Measurements from ENCODE around the gene VAMP1. TPM values are rescaled to one million over a fixed set of nuclear protein-coding genes. Genes with fewer than 3 reads are reported as not detected.

Gene VAMP1
- total RNA-seq, 2 donors from 2014 or later, result 4.2 to 6.3 TPM

Other genes with a start within 250 kb of the VAMP1 start
- gene PLEKHG6, start 160.0 kb downstream of the VAMP1 start, total RNA-seq, result 100 to 1,000 TPM; 140 to 147 TPM
- 100 to 1,000 TPM; 140 to 170 TPM for gene TNFRSF1A, start 128.6 kb downstream of the VAMP1 start, total RNA-seq
- gene SCNN1A, start 95.1 kb downstream of the VAMP1 start, total RNA-seq, result 100 to 1,000 TPM; 289 to 459 TPM
- 100 to 1,000 TPM; 120 to 129 TPM for gene LTBR, start 86.5 kb downstream of the VAMP1 start, total RNA-seq
- 1 to 10 TPM; 1.3 to 4.4 TPM for gene CD27, start 25.7 kb downstream of the VAMP1 start, total RNA-seq
- 10 to 100 TPM; 51.2 to 74.2 TPM for gene TAPBPL, start 18.6 kb downstream of the VAMP1 start, total RNA-seq
- gene MRPL51, start 22.6 kb upstream of the VAMP1 start, total RNA-seq, result 100 to 1,000 TPM; 124 to 131 TPM
- gene NCAPD2, start 23.4 kb upstream of the VAMP1 start, total RNA-seq, result 10 to 100 TPM; 21.9 to 29.4 TPM
- 1,000 to 10,000 TPM; 2,230 to 2,756 TPM for gene GAPDH, start 63.8 kb upstream of the VAMP1 start, total RNA-seq
- 1 to 10 TPM; 3.8 to 7.2 TPM for gene IFFO1, start 85.4 kb upstream of the VAMP1 start, total RNA-seq
- gene NOP2, start 97.6 kb upstream of the VAMP1 start, total RNA-seq, result 10 to 100 TPM; 22.2 to 34.4 TPM
- gene CHD4, start 136.7 kb upstream of the VAMP1 start, total RNA-seq, result 100 to 1,000 TPM; 142 to 157 TPM
- gene LPAR5, start 165.3 kb upstream of the VAMP1 start, total RNA-seq, result 10 to 100 TPM; 25.6 to 26.7 TPM
- gene ACRBP, start 176.8 kb upstream of the VAMP1 start, total RNA-seq, result 1 to 10 TPM; 2.9 to 3.4 TPM
- 10 to 100 TPM; 23.6 to 38.9 TPM for gene ING4, start 192.4 kb upstream of the VAMP1 start, total RNA-seq
- gene ZNF384, start 218.7 kb upstream of the VAMP1 start, total RNA-seq, result 10 to 100 TPM; 47.8 to 51.4 TPM
- gene PIANP, start 230.1 kb upstream of the VAMP1 start, total RNA-seq, result under 1 TPM; 0.52 to 0.67 TPM

All from left colon (tissue), 2 donors.